BLaER1 treated with 17β-estradiol and CSF1 and Interleukin-3, amounts not matched to agents 10 nM and 100 nM (cell line): ENCODE results near the gene ANKRD33.

Source experiments
- H3K27ac ChIP-seq, 11 experiments: shearing (Covaris generic); formaldehyde crosslinking; 2 replicates each; pipeline ENCODE4 v1.8.1; 2022
- H3K27me3 ChIP-seq, 11 experiments: shearing (Covaris generic); formaldehyde crosslinking; 2 replicates each; pipeline ENCODE4 v1.8.1; 2022
- H3K36me3 ChIP-seq, 11 experiments: shearing (Covaris generic); formaldehyde crosslinking; 2 replicates each; pipeline ENCODE4 v1.8.1; 2022
- H3K4me1 ChIP-seq, 10 experiments: shearing (Covaris generic); formaldehyde crosslinking; 2 replicates each; pipeline ENCODE4 v1.8.1; 2022
- H3K4me2 ChIP-seq, 11 experiments: shearing (Covaris generic); formaldehyde crosslinking; 2 replicates each; pipeline ENCODE4 v1.8.1; 2022
- H3K4me3 ChIP-seq, 10 experiments: shearing (Covaris generic); formaldehyde crosslinking; 2 replicates each; pipeline ENCODE4 v1.8.1; 2022
- H3K9ac ChIP-seq, 11 experiments: shearing (Covaris generic); formaldehyde crosslinking; 2 replicates each; pipeline ENCODE4 v1.8.1; 2022
- H3K9me3 ChIP-seq, 11 experiments: shearing (Covaris generic); formaldehyde crosslinking; replicated peaks in 1 of 11; 2 replicates each; pipeline ENCODE4 v1.8.1; 2022
- H4K20me1 ChIP-seq, 11 experiments: shearing (Covaris generic); formaldehyde crosslinking; 2 replicates each; pipeline ENCODE4 v1.8.1; 2022
- Cebpa-rat ChIP-seq, 11 experiments: shearing (Covaris generic); IDR thresholded peaks; 2 replicates each; pipeline ENCODE4 v1.8.1; 2022

Gene ANKRD33

GRCh38 chr12:51889216-51890132, 1.6 kb downstream of the ANKRD33 start:
- no peaks in the 10 kb centered on the region for H4K20me1 ChIP-seq
- H3K27ac ChIP-seq = peak overlapping the region; percentile 7 to 96 (median 91); a peak in 19 of 22 replicates
- H3K9me3 ChIP-seq = peaks cover 10 to 12% (median 11%) of the 10 kb centered on the region in 11 experiments
- H3K36me3 ChIP-seq = peaks cover 0 to 10% (median 9%) of the 10 kb centered on the region in 11 experiments; a peak in 9 of 22 replicates
- H3K4me1 ChIP-seq = peaks cover 49 to 94% (median 71%) of the 10 kb centered on the region in 10 experiments
- H3K4me3 ChIP-seq = peak overlapping the region in 1 of 10 experiments; percentile 13; a peak in 3 of 20 replicates
- peak overlapping the region; percentile 44 to 95 (median 85) for H3K4me2 ChIP-seq
- H3K9ac ChIP-seq = peak overlapping the region; percentile 5 to 77 (median 50); a peak in 16 of 22 replicates
- no peaks in the 10 kb centered on the region for H3K27me3 ChIP-seq
- no peak for TF ChIP-seq Cebpa-rat (IDR thresholded peaks at IDR 0.05)

DNA sequence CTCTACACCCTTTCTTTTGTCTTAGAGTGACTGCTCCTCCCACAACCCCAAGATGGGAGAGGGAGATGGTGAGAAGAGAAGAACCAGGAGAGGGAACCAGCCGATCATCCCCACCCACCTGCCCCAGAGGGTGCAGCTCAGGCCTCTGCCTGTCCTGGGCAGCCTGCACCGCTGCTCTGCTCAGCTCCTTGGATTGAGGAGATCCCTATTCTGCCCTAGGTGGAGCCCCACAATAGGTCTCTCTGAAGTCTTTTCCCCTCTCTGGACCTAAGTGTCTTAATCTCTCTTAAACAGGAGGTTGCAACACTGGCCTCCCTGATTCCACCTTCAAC, 2.2 kb downstream of the ANKRD33 start:
- peaks cover 0 to 4% (median 2%) of the 10 kb centered on the region in 11 experiments; a peak in 8 of 22 replicates for H3K36me3 ChIP-seq
- H4K20me1 ChIP-seq = no peaks in the 10 kb centered on the region
- H3K4me1 ChIP-seq = peaks cover 49 to 94% (median 68%) of the 10 kb centered on the region in 10 experiments
- peak overlapping the region; percentile 7 to 96 (median 91); a peak in 19 of 22 replicates for H3K27ac ChIP-seq
- H3K9ac ChIP-seq = peak overlapping the region; percentile 20 to 77 (median 49); a peak in 15 of 22 replicates
- no peak overlapping the region for H3K4me3 ChIP-seq
- peaks cover 4 to 5% (median 4%) of the 10 kb centered on the region in 11 experiments for H3K9me3 ChIP-seq
- peak overlapping the region; percentile 44 to 95 (median 85) for H3K4me2 ChIP-seq
- no peak for TF ChIP-seq Cebpa-rat (IDR thresholded peaks at IDR 0.05)
- no peaks in the 10 kb centered on the region for H3K27me3 ChIP-seq

DNA sequence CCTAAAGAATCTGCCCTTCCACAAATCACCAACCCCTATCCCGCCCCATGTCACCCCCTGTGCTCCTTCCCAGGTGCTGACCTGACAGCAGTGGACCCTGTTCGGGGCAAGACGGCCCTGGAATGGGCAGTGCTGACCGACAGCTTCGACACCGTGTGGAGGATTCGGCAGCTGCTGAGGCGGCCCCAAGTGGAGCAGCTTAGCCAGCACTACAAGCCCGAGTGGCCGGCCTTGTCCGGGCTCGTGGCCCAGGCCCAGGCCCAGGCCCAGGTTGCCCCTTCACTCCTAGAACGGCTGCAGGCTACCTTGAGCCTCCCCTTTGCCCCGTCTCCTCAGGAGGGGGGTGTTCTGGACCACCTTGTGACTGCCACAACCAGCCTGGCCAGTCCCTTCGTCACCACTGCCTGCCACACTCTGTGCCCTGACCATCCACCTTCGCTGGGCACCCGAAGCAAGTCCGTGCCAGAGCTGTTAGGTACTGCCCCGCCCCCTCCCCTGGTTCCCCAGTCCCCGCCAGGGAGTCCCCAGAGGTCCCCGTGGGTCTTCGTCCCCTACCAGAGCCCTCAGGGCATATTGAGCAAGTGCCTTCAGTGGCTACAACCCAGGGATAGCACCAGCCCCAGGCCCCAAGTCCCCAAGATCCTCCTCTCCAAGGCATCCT, 2.7 kb downstream of the ANKRD33 start:
- Histone ChIP-seq H3K27ac (peak overlapping the region in 10 of 11 experiments; percentile 4 to 96 (median 91); a peak in 19 of 22 replicates), H4K20me1 (no peaks in the 10 kb centered on the region), H3K4me1 (peaks cover 43 to 94% (median 67%) of the 10 kb centered on the region in 10 experiments), H3K27me3 (no peaks in the 10 kb centered on the region), H3K4me3 (no peak overlapping the region), H3K36me3 (no peaks in the 10 kb centered on the region), H3K9me3 (peaks cover 0 to under 1% (median 0%) of the 10 kb centered on the region in 11 experiments; a peak in 2 of 22 replicates), H3K9ac (peak overlapping the region; percentile 23 to 77 (median 50); a peak in 16 of 22 replicates), H3K4me2 (peak overlapping the region; percentile 13 to 95 (median 85); a peak in 20 of 22 replicates)
- no peak for TF ChIP-seq Cebpa-rat (IDR thresholded peaks at IDR 0.05)

DNA sequence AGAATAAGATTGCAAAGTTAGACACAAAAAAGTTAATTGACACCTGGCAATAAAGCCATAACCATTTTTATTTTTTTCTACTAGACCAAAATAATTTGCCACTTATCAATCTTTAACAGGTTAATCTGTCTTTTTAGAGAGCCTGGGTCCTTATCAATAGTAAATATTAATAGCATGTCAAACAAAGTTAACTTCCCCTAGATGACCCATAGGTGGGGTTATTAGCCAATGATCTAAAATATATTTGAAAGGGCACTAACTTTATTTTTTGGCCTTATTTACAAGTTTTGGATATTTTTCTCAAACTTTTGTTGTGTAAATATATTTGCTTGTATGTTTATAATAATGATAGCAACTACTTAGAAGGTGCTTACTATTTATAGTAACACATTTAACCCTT, 3.9 kb downstream of the ANKRD33 start:
- Histone ChIP-seq H3K4me2 (no peak overlapping the region), H3K4me3 (no peak overlapping the region), H3K9ac (no peak overlapping the region), H4K20me1 (no peaks in the 10 kb centered on the region), H3K27ac (no peak overlapping the region), H3K27me3 (no peaks in the 10 kb centered on the region), H3K36me3 (no peaks in the 10 kb centered on the region), H3K4me1 (peaks cover 31 to 96% (median 64%) of the 10 kb centered on the region in 10 experiments), H3K9me3 (no peaks in the 10 kb centered on the region)
- no peak for TF ChIP-seq Cebpa-rat (IDR thresholded peaks at IDR 0.05)

GRCh38 chr12:51893786-51894185, 5.9 kb downstream of the ANKRD33 start:
- Histone ChIP-seq H3K9ac (no peak overlapping the region; a peak in 1 of 22 replicates), H3K4me3 (no peak overlapping the region), H3K36me3 (no peaks in the 10 kb centered on the region), H3K4me1 (peaks cover 24 to 96% (median 61%) of the 10 kb centered on the region in 10 experiments), H3K4me2 (no peak overlapping the region), H3K27me3 (no peaks in the 10 kb centered on the region), H3K9me3 (no peaks in the 10 kb centered on the region), H3K27ac (0 out of 22 replicates have a peak overlapping the region, but pooled peaks of 1 of the 11 experiments have one; percentile 3), H4K20me1 (no peaks in the 10 kb centered on the region)
- TF ChIP-seq Cebpa-rat (IDR thresholded peaks at IDR 0.05) = no peak

DNA sequence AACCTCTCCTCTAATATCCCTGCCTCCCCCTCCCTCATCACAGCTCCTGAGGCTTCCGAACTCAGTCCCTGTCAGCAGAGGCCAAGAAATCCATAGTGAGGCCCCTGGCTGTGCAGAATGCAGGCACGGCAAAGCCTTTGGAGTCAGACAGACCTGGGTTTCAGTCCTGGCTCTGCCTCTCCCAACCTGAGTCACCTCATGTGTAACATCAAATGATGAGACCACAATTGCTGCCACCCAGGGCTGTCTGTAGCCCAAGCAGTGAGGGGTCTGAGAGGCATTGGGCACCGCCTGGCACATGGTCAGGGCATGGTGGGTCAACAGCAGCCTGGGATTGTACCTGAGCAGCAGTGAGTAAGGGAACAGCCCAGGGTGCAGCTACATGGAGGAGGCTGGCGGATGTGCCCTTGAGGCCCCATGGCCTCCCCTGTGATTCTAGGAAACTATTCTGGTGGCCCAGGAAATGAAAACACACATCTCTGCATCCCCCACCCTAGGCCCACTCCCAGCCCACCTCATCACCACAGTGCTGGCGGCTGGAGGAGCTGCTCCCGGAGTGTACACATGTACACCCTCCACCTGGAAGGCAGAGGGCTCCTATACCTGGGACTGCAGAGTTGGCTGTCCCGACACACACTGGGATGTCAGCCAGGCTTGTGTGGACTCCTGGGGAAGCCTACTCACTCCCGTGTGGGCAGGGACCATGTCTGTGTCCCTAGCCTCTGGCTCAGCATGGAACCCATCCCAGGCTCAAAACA, 7.7 kb downstream of the ANKRD33 start:
- Histone ChIP-seq H3K9me3 (no peaks in the 10 kb centered on the region), H3K36me3 (no peaks in the 10 kb centered on the region), H4K20me1 (no peaks in the 10 kb centered on the region), H3K27ac (peak overlapping the region in 7 of 11 experiments; percentile 18 to 47 (median 35); a peak in 11 of 22 replicates), H3K9ac (peak overlapping the region in 6 of 11 experiments; percentile 6 to 43 (median 18); a peak in 7 of 22 replicates), H3K4me2 (peak overlapping the region in 5 of 11 experiments; percentile 35 to 64 (median 43); a peak in 10 of 22 replicates), H3K4me1 (peaks cover 16 to 96% (median 53%) of the 10 kb centered on the region in 10 experiments), H3K4me3 (no peak overlapping the region), H3K27me3 (no peaks in the 10 kb centered on the region)
- TF ChIP-seq Cebpa-rat (IDR thresholded peaks at IDR 0.05) = no peak

DNA sequence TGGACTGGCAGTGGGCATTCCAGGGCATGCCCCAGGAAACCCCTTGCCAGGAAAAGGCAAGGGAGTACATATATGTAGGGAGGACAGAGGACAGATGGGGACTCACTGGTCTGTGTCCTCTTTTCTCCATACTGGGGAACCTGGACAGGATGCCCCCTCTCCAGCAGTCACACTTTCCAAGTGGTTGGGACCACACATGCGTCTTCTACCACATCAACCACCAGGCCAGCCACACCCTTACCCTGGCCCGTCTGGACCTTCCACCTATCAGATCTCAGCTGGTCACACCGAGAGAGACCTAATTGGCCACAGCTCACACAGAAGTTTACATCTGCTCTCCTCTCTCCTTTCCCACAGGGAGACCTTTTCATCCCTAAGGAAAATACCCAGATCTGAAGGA, 8.3 kb downstream of the ANKRD33 start:
- peak overlapping the region in 5 of 11 experiments; percentile 35 to 64 (median 43); a peak in 8 of 22 replicates for H3K4me2 ChIP-seq
- H3K4me1 ChIP-seq = peaks cover 13 to 96% (median 49%) of the 10 kb centered on the region in 10 experiments
- H3K27ac ChIP-seq = peak overlapping the region in 7 of 11 experiments; percentile 13 to 46 (median 30); a peak in 7 of 22 replicates
- H3K27me3 ChIP-seq = no peaks in the 10 kb centered on the region
- H3K9ac ChIP-seq = no peak overlapping the region
- no peaks in the 10 kb centered on the region for H4K20me1 ChIP-seq
- no peak overlapping the region for H3K4me3 ChIP-seq
- TF ChIP-seq Cebpa-rat (IDR thresholded peaks at IDR 0.05) = no peak
- no peaks in the 10 kb centered on the region for H3K9me3 ChIP-seq
- no peaks in the 10 kb centered on the region for H3K36me3 ChIP-seq

- peaks cover 12 to 94% (median 48%) of the 10 kb centered on the region in 10 experiments for H3K4me1 ChIP-seq
- H3K36me3 ChIP-seq = no peaks in the 10 kb centered on the region
- H3K27me3 ChIP-seq = no peaks in the 10 kb centered on the region
- no peaks in the 10 kb centered on the region for H4K20me1 ChIP-seq
- H3K27ac ChIP-seq = peak overlapping the region in 2 of 11 experiments; percentile 12 to 46; a peak in 2 of 22 replicates
- H3K4me2 ChIP-seq = peak overlapping the region in 5 of 11 experiments; percentile 33 to 82 (median 46); a peak in 8 of 22 replicates
- H3K9me3 ChIP-seq = no peaks in the 10 kb centered on the region
- H3K4me3 ChIP-seq = no peak overlapping the region
- H3K9ac ChIP-seq = no peak overlapping the region
- TF ChIP-seq Cebpa-rat (IDR thresholded peaks at IDR 0.05) = no peak
These were observed 9.3 kb downstream of the ANKRD33 start for GRCh38 chr12:51897181-51897580.
